Measurements from ENCODE around the gene GRAMD1A. TPM values are rescaled to one million over a fixed set of nuclear protein-coding genes. Genes with fewer than 3 reads are reported as not detected.

The GRAMD1A gene
- total and polyA plus RNA-seq, 12 donors: 19.5 to 49.4 (median 31.8) TPM

GRCh38 chr19:35063940-35064818 lies 64.1 kb downstream of the GRAMD1A start:
- ATAC-seq (no peak), DNase-seq (no peak)
- peaks cover 0 to 3% (median 0%) of the 10 kb centered on the region in 11 donors for H3K9me3 ChIP-seq
- H3K27ac ChIP-seq: no peak overlapping the region
- intact Hi-C loops (cut with DNase I): loop anchor here in 1 of 10 donors (10.0 kb wide), 1 partner anchor 71 kb away; the partner anchor contains the start of genes FXYD1 and LGI4
- peaks cover 0 to 7% (median 0%) of the 10 kb centered on the region in 9 donors for H3K4me1 ChIP-seq
- H3K4me3 ChIP-seq: no peak overlapping the region
- H3K36me3 ChIP-seq: no peaks in the 10 kb centered on the region
- peaks cover 0 to 3% (median 0%) of the 10 kb centered on the region in 7 donors for H3K27me3 ChIP-seq
- TF ChIP-seq, protein P1, sequence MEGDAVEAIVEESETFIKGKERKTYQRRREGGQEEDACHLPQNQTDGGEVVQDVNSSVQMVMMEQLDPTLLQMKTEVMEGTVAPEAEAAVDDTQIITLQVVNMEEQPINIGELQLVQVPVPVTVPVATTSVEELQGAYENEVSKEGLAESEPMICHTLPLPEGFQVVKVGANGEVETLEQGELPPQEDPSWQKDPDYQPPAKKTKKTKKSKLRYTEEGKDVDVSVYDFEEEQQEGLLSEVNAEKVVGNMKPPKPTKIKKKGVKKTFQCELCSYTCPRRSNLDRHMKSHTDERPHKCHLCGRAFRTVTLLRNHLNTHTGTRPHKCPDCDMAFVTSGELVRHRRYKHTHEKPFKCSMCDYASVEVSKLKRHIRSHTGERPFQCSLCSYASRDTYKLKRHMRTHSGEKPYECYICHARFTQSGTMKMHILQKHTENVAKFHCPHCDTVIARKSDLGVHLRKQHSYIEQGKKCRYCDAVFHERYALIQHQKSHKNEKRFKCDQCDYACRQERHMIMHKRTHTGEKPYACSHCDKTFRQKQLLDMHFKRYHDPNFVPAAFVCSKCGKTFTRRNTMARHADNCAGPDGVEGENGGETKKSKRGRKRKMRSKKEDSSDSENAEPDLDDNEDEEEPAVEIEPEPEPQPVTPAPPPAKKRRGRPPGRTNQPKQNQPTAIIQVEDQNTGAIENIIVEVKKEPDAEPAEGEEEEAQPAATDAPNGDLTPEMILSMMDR (IDR thresholded peaks at IDR 0.05): no peak
- WGBS, 2 donors: 83 to 85% methylated on average over 10 of the region's 10 CpGs

GRCh38 chr19:35065574-35065973 lies 65.5 kb downstream of the GRAMD1A start:
- Histone ChIP-seq H3K36me3 (no peaks in the 10 kb centered on the region), H3K27me3 (peaks cover 0 to 9% (median 0%) of the 10 kb centered on the region in 7 donors), H3K27ac (no peak overlapping the region), H3K4me1 (peaks cover 0 to 7% (median 0%) of the 10 kb centered on the region in 9 donors), H3K9me3 (peaks cover 0 to 7% (median 4%) of the 10 kb centered on the region in 11 donors), H3K4me3 (no peak overlapping the region)
- 90 to 91% methylated on average over 10 of the region's 10 CpGs for WGBS, 2 donors
- ATAC-seq: peak in 1 of 8 donors; percentile 28
- DNase-seq: no peak
- TF ChIP-seq, protein P1 (IDR thresholded peaks at IDR 0.05): no peak
- intact Hi-C loops (cut with DNase I): loop anchor here in 5 of 10 donors (5.0 to 10.0 kb wide), 4 partner anchors 67 to 77 kb away; partner anchors contain the start of genes FXYD1 (in 3 of the 5), LGI4 (in 3 of the 5) and FXYD7 (in 1 of the 5)

GRCh38 chr19:35066121-35066520 lies 66.0 kb downstream of the GRAMD1A start:
- Histone ChIP-seq H3K4me1 (peaks cover 0 to 7% (median 0%) of the 10 kb centered on the region in 9 donors), H3K27ac (no peak overlapping the region), H3K36me3 (no peaks in the 10 kb centered on the region), H3K9me3 (peaks cover 0 to 13% (median 6%) of the 10 kb centered on the region in 11 donors), H3K4me3 (no peak overlapping the region), H3K27me3 (peaks cover 0 to 9% (median 0%) of the 10 kb centered on the region in 7 donors)
- ATAC-seq (peak in 1 of 8 donors; percentile 19), DNase-seq (no peak)
- intact Hi-C loops (cut with DNase I): loop anchor here in 7 of 10 donors (2.0 to 10.0 kb wide), 6 partner anchors 66 to 76 kb away; partner anchors contain the start of genes LGI4 (in 4 of the 7), FXYD1 (in 3 of the 7) and FXYD7 (in 1 of the 7)
- TF ChIP-seq, protein P1 (IDR thresholded peaks at IDR 0.05): no peak
- WGBS, 2 donors: 89 to 92% methylated on average over 15 of the region's 15 CpGs

Measured in heart right ventricle (tissue), 16 donors.